ENCODE results near the gene CAMK2A.
A peak's percentile ranks its signal among the peaks of the same experiment; 100 is the strongest.

CAMK2A gene

GRCh38 chr5:150279330-150280020 is 10.1 kb downstream of the CAMK2A start:
- no peak for DNase-seq (ENCODE audit: low spot score)

GRCh38 chr5:150278916-150279315 is 10.7 kb downstream of the CAMK2A start:
- DNase-seq (ENCODE audit: low spot score): no peak

- no peak for DNase-seq (ENCODE audit: low spot score)
These were observed 11.4 kb downstream of the CAMK2A start for GRCh38 chr5:150278046-150278730.

GRCh38 chr5:150277043-150277442 is 12.5 kb downstream of the CAMK2A start:
- DNase-seq (ENCODE audit: low spot score): no peak

- DNase-seq (ENCODE audit: low spot score): no peak
These were observed 14.8 kb downstream of the CAMK2A start for GRCh38 chr5:150274811-150275210.

- DNase-seq (ENCODE audit: low spot score): peak; percentile 41
These were observed 17.0 kb downstream of the CAMK2A start for GRCh38 chr5:150272531-150272930.

- no peak for DNase-seq (ENCODE audit: low spot score)
These were observed 17.6 kb downstream of the CAMK2A start for GRCh38 chr5:150271923-150272322.

GRCh38 chr5:150271296-150271692 is 18.3 kb downstream of the CAMK2A start:
- DNase-seq (ENCODE audit: low spot score): no peak

- DNase-seq (ENCODE audit: low spot score): no peak
These were observed 18.9 kb downstream of the CAMK2A start for GRCh38 chr5:150270541-150271295.

- no peak for DNase-seq (ENCODE audit: low spot score)
These were observed 22.7 kb downstream of the CAMK2A start for GRCh38 chr5:150266871-150267291.

GRCh38 chr5:150265870-150266383 is 23.6 kb downstream of the CAMK2A start:
- no peak for DNase-seq (ENCODE audit: low spot score)

GRCh38 chr5:150264667-150265603 is 24.6 kb downstream of the CAMK2A start:
- no peak for DNase-seq (ENCODE audit: low spot score)

GRCh38 chr5:150263801-150264621 is 25.6 kb downstream of the CAMK2A start:
- no peak for DNase-seq (ENCODE audit: low spot score)

GRCh38 chr5:150263375-150263775 is 26.2 kb downstream of the CAMK2A start:
- DNase-seq (ENCODE audit: low spot score): no peak

GRCh38 chr5:150262502-150262901 is 27.1 kb downstream of the CAMK2A start:
- no peak for DNase-seq (ENCODE audit: low spot score)

GRCh38 chr5:150261231-150261630 is 28.3 kb downstream of the CAMK2A start:
- DNase-seq (ENCODE audit: low spot score): no peak

- no peak for DNase-seq (ENCODE audit: low spot score)
These were observed 31.4 kb downstream of the CAMK2A start for GRCh38 chr5:150258130-150258529.

- DNase-seq (ENCODE audit: low spot score): no peak
These were observed 32.1 kb downstream of the CAMK2A start for GRCh38 chr5:150257424-150257823.

GRCh38 chr5:150256410-150257064 is 33.0 kb downstream of the CAMK2A start:
- peak; percentile 48 for DNase-seq (ENCODE audit: low spot score)

Measured in HuH-7 (cell line).